HepG2 (cell line): ENCODE results near the gene MRPL36. TPM values are rescaled to one million over a fixed set of nuclear protein-coding genes. Genes with fewer than 3 reads are reported as not detected.
A peak's percentile ranks its signal among the peaks of the same experiment; 100 is the strongest.

Source experiments
- ATAC-seq: fragments of 200-7000 bp; cut with Tn5 transposase; 3 replicates; pipeline ENCODE4 v1.9.1; 2020; ENCODE audit warnings: mild to moderate bottlenecking, moderate library complexity
- BruUV-seq: library from RNA; stranded (reverse); fragments of 400-500 nt; replicated peaks from 2 replicates; lab custom pipeline; 2021; lab: Mats Ljungman, UMichigan
- CTCF ChIA-PET: fragments of 300-600 bp; formaldehyde crosslinking; extraction: SDS; loops from one replicate; lab custom pipeline; 2021; ENCODE audit warnings: low total read pairs, inconsistent platforms, low intra/inter-chr PET ratio; lab: Yijun Ruan, JAX
- POLR2A ChIA-PET: fragments of 350-600 bp; sonication (Branson Sonifier 250); formaldehyde crosslinking; loops from one replicate; lab custom pipeline; 2020; ENCODE audit warnings: antibody characterized with exemption, inconsistent platforms; lab: Yijun Ruan, JAX
- DNase-seq: peaks from one replicate; pipeline ENCODE4 v3.0.0-alpha.2; 2015; ENCODE audit warnings: low spot score
- FAIRE-seq: peaks from 3 replicates; lab custom pipeline; 2011; peaks lifted over from hg19 to GRCh38; lab: Jason Lieb, UNC
- H2AFZ ChIP-seq: one replicate; pipeline ENCODE4 v1.6.1; 2011; ENCODE audit warnings: low read length, inconsistent platforms
- H3K27ac ChIP-seq: fragments of 300-600 bp; 3 replicates; pipeline ENCODE4 v1.8.0; 2011; ENCODE audit warnings: mixed run types, mild to moderate bottlenecking, mixed read lengths, low read length, inconsistent platforms; ENCODE audit not compliant: insufficient read depth; ENCODE audit errors: extremely low read length
- H3K27me3 ChIP-seq, 2 experiments: fragments of 200-600 bp in 1 of 2; 2 replicates in 1 of 2; 3 replicates in 1 of 2; pipeline versions ENCODE4 v1.6.0 to v1.8.0; 2011; ENCODE audit warnings: low read length in 2 of 2, mild to moderate bottlenecking in 2 of 2, moderate library complexity in 2 of 2, inconsistent platforms in 1 of 2; ENCODE audit not compliant: insufficient read depth in 2 of 2, control insufficient read depth in 1 of 2
- H3K36me3 ChIP-seq, 2 experiments: fragments of 200-600 bp in 1 of 2; replicated peaks in 1 of 2; 2 replicates in 1 of 2; 3 replicates in 1 of 2; pipeline versions ENCODE4 v1.5.1 to v1.8.0; 2011; ENCODE audit warnings: low read length in 2 of 2, inconsistent platforms in 1 of 2; ENCODE audit not compliant: insufficient read depth in 2 of 2, control insufficient read depth in 1 of 2
- H3K4me1 ChIP-seq: 2 replicates; pipeline ENCODE4 v1.5.1; 2012; ENCODE audit warnings: low read length, inconsistent platforms; ENCODE audit not compliant: insufficient read depth
- H3K4me2 ChIP-seq: 2 replicates; pipeline ENCODE4 v1.6.0; 2011; ENCODE audit warnings: low read depth, low read length, inconsistent platforms
- H3K4me3 ChIP-seq, 3 experiments: fragments of 200-600 bp in 1 of 3; sonication (generic), shearing (Covaris generic) in 1 of 3; replicated peaks in 1 of 3; 2 replicates each; pipeline ENCODE4 v1.5.1; 2011 to 2016; ENCODE audit warnings: low read length in 3 of 3, inconsistent platforms in 2 of 3, low read depth in 2 of 3, mild to moderate bottlenecking in 2 of 3, control low read depth in 1 of 3, mixed read lengths in 1 of 3; ENCODE audit not compliant: insufficient read depth in 1 of 3
- H3K79me2 ChIP-seq: one replicate; pipeline ENCODE4 v1.6.1; 2011; ENCODE audit warnings: low read length, inconsistent platforms; ENCODE audit not compliant: insufficient read depth
- H3K9ac ChIP-seq: 2 replicates; pipeline ENCODE4 v1.6.0; 2011; ENCODE audit warnings: mild to moderate bottlenecking, low read depth, low read length, inconsistent platforms; ENCODE audit not compliant: insufficient read depth
- H3K9me3 ChIP-seq: 2 replicates; pipeline ENCODE4 v1.5.1; 2012; ENCODE audit warnings: mild to moderate bottlenecking, low read length
- H4K20me1 ChIP-seq: 2 replicates; pipeline ENCODE4 v1.6.0; 2011; ENCODE audit warnings: inconsistent platforms, mild to moderate bottlenecking, low read length, moderate library complexity; ENCODE audit not compliant: insufficient read depth
- BCL6 ChIP-seq: IDR thresholded peaks from 2 replicates; pipeline ENCODE4 v1.6.1; 2016; ENCODE audit warnings: missing genetic modification reagents, missing compliant biosample characterization
- CEBPB ChIP-seq: IDR thresholded peaks from 2 replicates; pipeline ENCODE4 v1.6.1; 2011; ENCODE audit warnings: low read depth, low read length, improper control_type of control experiment, borderline replicate concordance
- NRL ChIP-seq: sonication (generic); formaldehyde crosslinking; IDR thresholded peaks from 2 replicates; pipeline ENCODE4 v1.5.0; 2020; ENCODE audit warnings: missing genetic modification reagents, mild to moderate bottlenecking, moderate library complexity, borderline replicate concordance
- RXRB ChIP-seq: IDR thresholded peaks from 2 replicates; pipeline ENCODE4 v1.6.1; 2016; ENCODE audit warnings: borderline replicate concordance, missing genetic modification reagents, missing compliant biosample characterization
- ZC3H4 ChIP-seq: sonication (generic); formaldehyde crosslinking; IDR thresholded peaks from 2 replicates; pipeline ENCODE4 v1.4.0; 2020; ENCODE audit warnings: missing genetic modification reagents, borderline replicate concordance
- ZFP37 ChIP-seq: sonication (generic); formaldehyde crosslinking; IDR thresholded peaks from 2 replicates; pipeline ENCODE4 v1.4.0; 2020; ENCODE audit warnings: missing genetic modification reagents, borderline replicate concordance
- ZNF101 ChIP-seq: sonication (generic); formaldehyde crosslinking; IDR thresholded peaks from 2 replicates; pipeline ENCODE4 v1.4.0; 2020; ENCODE audit warnings: mild to moderate bottlenecking, low read depth, missing genetic modification reagents, borderline replicate concordance
- ZSCAN21 ChIP-seq: sonication (generic); formaldehyde crosslinking; IDR thresholded peaks from 2 replicates; pipeline ENCODE4 v1.8.0; 2022; ENCODE audit warnings: mild to moderate bottlenecking, missing genetic modification reagents, moderate library complexity, borderline replicate concordance
- WGBS: methylation state at CpG from one replicate; pipeline ENCODE4 v1.1.6; 2017; ENCODE audit warnings: low lambda C conversion rate; 5-methylcytosine and 5-hydroxymethylcytosine counted together
- in situ Hi-C: cut with HindIII; loops from 2 replicates; pipeline ENCODE4 v1.10.0; 2017; ENCODE audit warnings: low pct_unique_long_range_greater_than_20kb; ENCODE audit not compliant: extremely low pct_ligation_motif_present
- intact Hi-C: fragments of 100-400 bp; cut with micrococcal nuclease; formaldehyde crosslinking; loops from one replicate; pipeline ENCODE4 v1.10.0; 2022; ENCODE audit not compliant: unreplicated experiment
- polyA plus RNA-seq, 8 experiments: library from polyadenylated mRNA; depleted of rRNA in 3 of 8; stranded (reverse) in 7 of 8; unstranded in 1 of 8; fragments of >200 nt; fragmentation: Illumina TruSeq in 4 of 8; extraction: Trizol in 4 of 8; gene quantifications; 2 replicates each; pipeline versions ENCODE4 v1.2.1 to v1.2.3, GENCODE V29; 2011 to 2016; ENCODE audit warnings: low read depth in 4 of 8, missing spikeins in 1 of 8, mixed read lengths in 1 of 8; ENCODE audit not compliant: insufficient read depth in 1 of 8
- total RNA-seq, 5 experiments: library from RNA; depleted of rRNA; stranded (reverse); fragments of >200 nt; fragmentation: Illumina TruSeq; extraction: Trizol; gene quantifications; 2 replicates each; pipeline ENCODE4 v1.2.3, GENCODE V29; 2016; ENCODE audit warnings: low read depth in 1 of 5

Gene MRPL36
- total and polyA plus RNA-seq, 2 of the 13 experiments (the other 11 are each of a cell fraction or from before 2014, with no cell fraction given) = 71.3 to 113 TPM

DNA sequence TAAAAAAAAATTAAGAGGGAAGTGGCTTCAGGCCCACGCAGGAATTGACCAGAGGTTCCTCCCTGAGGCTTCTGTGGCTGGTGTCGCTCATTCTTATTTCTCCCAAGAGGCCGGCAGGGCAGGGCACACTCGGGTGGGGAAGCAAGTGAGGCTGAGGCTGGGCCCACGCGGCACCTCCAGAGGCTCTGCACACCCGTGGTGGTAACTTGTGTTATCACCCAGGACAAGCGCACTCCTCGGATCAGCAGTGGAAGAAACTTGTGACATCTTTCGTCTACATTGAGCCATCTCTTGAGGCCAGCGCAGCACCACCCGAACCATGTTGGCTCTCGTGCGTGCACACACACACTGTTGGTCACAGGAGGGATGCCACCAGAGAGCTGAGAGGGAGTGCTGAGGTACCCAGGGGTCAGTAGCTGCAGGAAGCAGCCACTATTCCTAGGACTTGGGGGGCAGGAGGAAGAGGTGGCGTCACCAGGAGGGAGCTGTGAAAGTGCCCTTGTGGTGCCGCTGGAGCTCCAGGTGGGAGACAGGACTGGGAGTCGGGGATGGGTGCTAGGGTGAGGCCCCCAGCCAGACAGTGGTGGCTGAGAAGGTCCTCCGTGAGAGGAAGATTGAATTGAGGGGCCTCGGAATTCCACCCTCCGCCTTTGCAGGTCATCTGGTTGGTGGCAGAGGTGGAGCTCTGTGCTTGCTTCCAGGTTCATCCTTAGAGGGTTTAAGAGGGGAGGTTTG, 8.0 kb upstream of the MRPL36 start:
- CTCF ChIA-PET = no interaction called here
- peaks cover 27% of the 10 kb centered on the region for H3K79me2 ChIP-seq

GRCh38 chr5:1806974-1807373, 7.3 kb upstream of the MRPL36 start:
- intact Hi-C loops (no loop called here), in situ Hi-C loops (no loop called here)
- FAIRE-seq = no peak
- H2AFZ ChIP-seq = no peak overlapping the region
- H3K9me3 ChIP-seq = no peaks in the 10 kb centered on the region
- TF ChIP-seq CEBPB = peak; percentile 16; the same call in 1 of the 2 replicates
- peak; percentile 87 for TF ChIP-seq ZSCAN21
- no peak for TF ChIP-seq RXRB (CRISPR knock-in tag)
- ChIA-PET CTCF (no interaction called here), POLR2A (no interaction called here)
- H3K79me2 ChIP-seq = peaks cover 34% of the 10 kb centered on the region
- H3K4me2 ChIP-seq = no peak overlapping the region
- peaks cover 18% of the 10 kb centered on the region for H3K4me1 ChIP-seq
- peak; percentile 44; the same call in 2 of the 3 replicates for ATAC-seq
- H3K27me3 ChIP-seq = no peaks in the 10 kb centered on the region
- BruUV-seq = no TSS peak
- no peak overlapping the region for H3K27ac ChIP-seq
- no peak overlapping the region for H3K9ac ChIP-seq
- H4K20me1 ChIP-seq = peaks cover 12% of the 10 kb centered on the region; the same call in 1 of the 2 replicates
- H3K36me3 ChIP-seq = peaks cover 27 to 84% of the 10 kb centered on the region in 2 experiments
- no peak overlapping the region for H3K4me3 ChIP-seq
- DNase-seq = no peak
- WGBS = 90% methylated on average over 16 of the region's 16 CpGs

More for the DNA sequence above, 8.0 kb upstream of the MRPL36 start:
- H3K9ac ChIP-seq = no peak overlapping the region
- POLR2A ChIA-PET = interaction anchor here (1.8 kb wide), 1 partner anchor 9 kb away, joined by 6 read pairs; no protein-coding TSS in a partner anchor
- WGBS = 96% methylated on average over 12 of the region's 20 CpGs
- H3K4me1 ChIP-seq = peaks cover 15% of the 10 kb centered on the region
- intact Hi-C loops = no loop called here
- peaks cover 12% of the 10 kb centered on the region; the same call in 1 of the 2 replicates for H4K20me1 ChIP-seq
- H2AFZ ChIP-seq = no peak overlapping the region
- no peak for ATAC-seq
- no peak overlapping the region for H3K27ac ChIP-seq
- no peaks in the 10 kb centered on the region for H3K27me3 ChIP-seq
- FAIRE-seq = no peak
- no peaks in the 10 kb centered on the region for H3K9me3 ChIP-seq
- no peak overlapping the region for H3K4me2 ChIP-seq
- in situ Hi-C loops = no loop called here
- H3K4me3 ChIP-seq = no peak overlapping the region
- no peak for DNase-seq
- peaks cover 28 to 90% of the 10 kb centered on the region in 2 experiments for H3K36me3 ChIP-seq
- no TSS peak for BruUV-seq
- no peak for TF ChIP-seq ZNF101 (CRISPR knock-in tag)
- no peak for TF ChIP-seq ZC3H4 (CRISPR knock-in tag)
- no peak for TF ChIP-seq ZFP37 (CRISPR knock-in tag)
- no peak for TF ChIP-seq BCL6
- TF ChIP-seq NRL (CRISPR knock-in tag) = no peak
